Measurements from ENCODE around the gene GPR146.

The GPR146 gene

DNA sequence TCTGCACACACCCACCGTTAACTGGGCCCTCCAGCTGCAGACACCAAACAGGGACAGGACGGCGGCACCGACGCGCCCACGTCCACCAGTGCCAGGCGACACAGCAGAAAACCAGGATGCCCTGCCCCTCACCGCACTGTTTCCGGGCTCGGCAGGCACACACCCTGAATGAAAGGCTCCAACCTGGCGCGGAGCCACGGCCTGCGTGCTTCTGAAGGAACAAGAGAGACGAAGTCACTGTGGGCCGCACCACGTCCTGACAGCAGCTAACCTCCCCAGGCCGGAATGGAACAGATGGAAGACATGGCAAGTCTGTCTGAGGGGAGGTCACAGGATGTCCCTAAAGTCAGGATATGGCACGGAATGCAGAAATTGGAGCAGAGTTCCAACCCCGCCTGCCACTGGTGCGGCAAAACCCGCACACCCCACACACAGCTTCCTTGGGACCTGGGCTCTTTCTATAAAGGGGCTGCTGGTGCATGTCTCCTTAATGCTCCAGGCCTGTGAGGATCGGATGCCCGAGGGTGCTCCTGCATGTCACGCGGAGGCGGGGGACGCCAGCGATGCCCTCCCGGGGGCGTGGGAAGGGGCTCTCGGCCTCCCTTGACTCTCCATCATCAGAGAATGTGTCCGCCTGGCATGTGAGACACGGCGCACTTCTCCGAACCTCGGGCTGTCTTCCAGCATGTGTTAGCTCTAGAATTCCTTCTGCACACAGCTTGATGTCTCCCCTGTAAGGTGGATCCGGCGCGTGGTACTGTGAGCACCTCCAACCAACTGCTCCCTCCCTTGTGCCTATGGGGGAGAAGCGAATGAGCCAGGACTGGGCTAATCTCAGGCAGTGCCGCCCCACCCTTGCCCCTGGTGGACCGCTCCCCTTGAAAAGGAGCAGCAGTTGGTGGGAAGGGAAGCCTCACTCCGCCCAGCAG, 39.6 kb downstream of the GPR146 start:
- TF ChIP-seq, protein P1, sequence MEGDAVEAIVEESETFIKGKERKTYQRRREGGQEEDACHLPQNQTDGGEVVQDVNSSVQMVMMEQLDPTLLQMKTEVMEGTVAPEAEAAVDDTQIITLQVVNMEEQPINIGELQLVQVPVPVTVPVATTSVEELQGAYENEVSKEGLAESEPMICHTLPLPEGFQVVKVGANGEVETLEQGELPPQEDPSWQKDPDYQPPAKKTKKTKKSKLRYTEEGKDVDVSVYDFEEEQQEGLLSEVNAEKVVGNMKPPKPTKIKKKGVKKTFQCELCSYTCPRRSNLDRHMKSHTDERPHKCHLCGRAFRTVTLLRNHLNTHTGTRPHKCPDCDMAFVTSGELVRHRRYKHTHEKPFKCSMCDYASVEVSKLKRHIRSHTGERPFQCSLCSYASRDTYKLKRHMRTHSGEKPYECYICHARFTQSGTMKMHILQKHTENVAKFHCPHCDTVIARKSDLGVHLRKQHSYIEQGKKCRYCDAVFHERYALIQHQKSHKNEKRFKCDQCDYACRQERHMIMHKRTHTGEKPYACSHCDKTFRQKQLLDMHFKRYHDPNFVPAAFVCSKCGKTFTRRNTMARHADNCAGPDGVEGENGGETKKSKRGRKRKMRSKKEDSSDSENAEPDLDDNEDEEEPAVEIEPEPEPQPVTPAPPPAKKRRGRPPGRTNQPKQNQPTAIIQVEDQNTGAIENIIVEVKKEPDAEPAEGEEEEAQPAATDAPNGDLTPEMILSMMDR (IDR thresholded peaks at IDR 0.05; ENCODE audit: low read depth, low read length): no peak
- no peak overlapping the region for H3K4me3 ChIP-seq (ENCODE audit: low read depth, low read length)

DNA sequence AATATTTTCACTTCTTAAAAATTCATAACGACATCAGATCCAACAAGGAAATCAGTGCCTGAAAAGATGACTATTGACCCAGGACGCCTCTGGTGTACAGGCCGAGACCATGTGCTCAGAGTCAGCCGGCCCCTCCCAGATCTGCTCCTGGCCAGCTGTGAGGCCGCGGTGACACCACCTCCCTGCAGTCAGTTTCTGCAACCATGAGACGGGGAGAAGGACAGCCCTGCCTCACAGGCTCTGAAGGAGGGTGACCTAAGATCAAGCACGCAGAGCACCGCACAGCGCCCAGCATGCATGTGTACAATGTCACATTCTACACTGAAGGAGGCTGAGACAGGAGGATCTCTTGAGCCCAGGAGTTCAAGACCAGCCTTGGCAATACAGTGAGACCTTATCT, 40.9 kb downstream of the GPR146 start:
- no peak overlapping the region for H3K4me3 ChIP-seq (ENCODE audit: low read depth, low read length)
- TF ChIP-seq, protein P1 (IDR thresholded peaks at IDR 0.05; ENCODE audit: low read depth, low read length): no peak

DNA sequence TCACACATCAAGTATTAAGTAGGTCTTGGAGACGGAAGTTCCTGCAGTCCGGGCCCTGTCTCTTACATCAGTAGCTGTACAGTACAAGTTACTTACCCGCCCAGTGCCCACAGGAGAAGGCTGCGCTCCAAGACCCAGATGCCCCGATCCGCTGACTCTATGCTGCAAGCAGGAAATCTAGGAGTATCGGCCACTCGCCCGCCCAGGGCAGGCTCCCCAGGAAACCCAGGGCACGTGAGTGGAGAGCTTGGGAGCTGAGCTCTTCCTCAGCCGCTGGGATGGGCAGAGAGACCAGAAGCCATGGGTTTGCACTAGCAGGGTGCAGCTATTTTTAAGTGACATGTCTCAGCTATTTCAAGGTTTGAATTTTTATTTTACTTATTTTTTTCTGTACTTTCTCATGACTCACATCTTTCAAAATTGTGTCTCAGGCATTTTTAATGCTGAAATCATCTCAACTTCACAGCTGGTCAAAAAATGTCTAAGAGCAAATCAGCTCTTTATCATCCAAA, 41.6 kb downstream of the GPR146 start:
- no peak overlapping the region for H3K4me3 ChIP-seq (ENCODE audit: low read depth, low read length)
- TF ChIP-seq, protein P1 (IDR thresholded peaks at IDR 0.05; ENCODE audit: low read depth, low read length): no peak

DNA sequence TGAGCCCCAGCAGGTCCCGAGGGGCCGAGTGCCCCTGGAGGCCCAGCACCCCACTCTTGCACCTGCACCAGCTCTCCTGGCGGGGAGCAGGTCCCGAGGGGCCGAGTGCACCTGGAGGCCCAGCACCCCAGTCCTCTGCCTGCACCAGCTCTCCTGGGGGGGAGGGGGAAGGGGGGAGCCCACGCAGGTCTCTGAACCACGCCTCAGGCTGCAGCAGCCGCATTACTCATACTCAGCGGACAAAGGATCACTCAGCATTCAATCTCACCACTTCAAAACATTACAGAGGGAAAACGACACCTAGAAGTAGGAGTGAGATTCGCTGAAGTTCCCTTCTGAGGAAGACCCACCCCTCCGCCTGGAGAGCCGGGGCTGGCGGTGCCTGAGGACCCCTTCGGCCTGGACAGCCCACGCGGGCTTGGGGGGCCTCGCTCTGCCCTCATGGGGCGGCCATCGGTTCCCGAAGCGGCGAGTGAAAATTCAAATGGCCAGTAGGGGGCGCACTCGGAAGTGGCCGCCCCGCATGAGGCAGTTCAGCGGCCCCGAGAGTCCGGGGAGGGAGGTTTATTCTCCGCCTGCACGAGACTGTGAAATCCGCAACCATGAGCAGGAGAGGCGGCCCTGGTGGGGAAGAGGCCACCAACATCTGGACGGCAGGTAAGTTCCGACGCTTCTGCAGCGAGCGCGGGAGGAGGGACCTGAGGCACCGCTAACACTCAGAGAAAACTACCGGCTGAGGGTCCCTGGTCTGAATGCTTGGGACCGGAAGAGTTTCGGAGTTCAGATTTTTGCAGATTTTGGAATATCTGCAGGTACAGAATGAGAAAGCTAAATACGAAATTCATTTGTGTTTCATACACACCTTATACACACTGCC, 42.5 kb downstream of the GPR146 start:
- H3K4me3 ChIP-seq (ENCODE audit: low read depth, low read length): peak overlapping the region; percentile 55
- TF ChIP-seq, protein P1 (IDR thresholded peaks at IDR 0.05; ENCODE audit: low read depth, low read length): peak; percentile 66

DNA sequence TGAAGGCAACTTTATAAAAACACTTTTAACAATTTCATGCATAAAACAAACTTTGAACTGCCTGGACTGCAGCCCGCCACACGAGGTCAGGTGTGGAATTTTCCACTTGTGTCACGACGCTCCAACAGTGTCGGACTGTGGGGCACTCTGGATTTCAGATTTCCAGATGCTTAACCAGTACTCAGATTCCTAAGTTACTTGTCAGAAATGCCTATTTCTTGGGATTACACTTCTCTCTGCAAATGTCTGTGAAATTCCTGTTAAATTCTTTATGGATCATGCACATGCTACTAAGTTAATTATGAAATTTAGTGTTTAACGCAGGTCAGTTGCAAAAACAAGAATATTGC, 43.1 kb downstream of the GPR146 start:
- TF ChIP-seq, protein P1 (IDR thresholded peaks at IDR 0.05; ENCODE audit: low read depth, low read length): no peak
- peak overlapping the region; percentile 55 for H3K4me3 ChIP-seq (ENCODE audit: low read depth, low read length)

DNA sequence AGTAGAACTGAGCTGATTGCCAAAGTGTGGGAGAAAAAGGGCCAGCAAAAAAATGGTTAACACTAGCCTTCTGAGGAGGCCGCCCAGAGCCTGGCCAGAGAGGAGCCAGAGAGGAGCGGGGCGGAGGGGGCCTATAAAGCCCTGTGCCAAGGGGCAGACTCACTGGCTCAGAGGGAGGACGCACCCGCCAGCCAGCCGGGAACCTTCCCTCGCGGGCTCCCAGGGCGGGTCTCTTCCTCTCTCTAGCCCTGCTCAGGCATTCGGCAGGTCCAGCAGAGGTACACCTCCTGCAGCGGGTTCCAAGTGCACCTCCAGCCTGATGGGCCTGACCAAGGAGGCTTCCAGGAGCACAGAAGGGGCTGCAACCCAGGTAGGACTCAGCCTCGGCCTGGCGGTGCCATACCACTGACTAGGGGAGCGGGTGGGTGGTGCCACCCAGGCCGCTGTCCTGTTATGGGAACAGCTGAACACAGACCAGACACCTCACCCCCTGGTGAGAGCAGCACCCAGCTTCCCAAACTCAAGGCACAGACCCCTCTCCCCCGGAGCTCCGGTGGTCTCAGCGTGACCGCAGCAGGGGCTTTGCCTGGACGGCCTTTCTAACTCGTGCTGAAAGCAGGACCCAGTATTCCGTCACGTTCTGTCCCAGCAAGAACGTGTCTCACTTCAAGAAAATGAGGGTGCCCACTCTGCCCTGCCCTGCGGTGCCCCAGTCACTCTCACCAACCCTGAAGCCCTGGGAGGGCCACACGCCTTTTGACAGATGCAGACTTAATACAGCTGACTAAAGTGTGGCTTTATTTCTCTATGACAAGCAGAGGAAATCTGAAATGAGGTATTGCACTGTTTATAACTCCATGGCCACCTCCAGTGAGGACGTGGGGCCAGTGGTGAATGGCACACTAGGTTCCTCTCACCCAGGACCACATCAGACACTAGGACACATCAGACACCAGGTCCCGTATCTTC, 43.9 kb downstream of the GPR146 start, which contains the start of gene GPER1:
GPER1 (plus strand) TSS at position 162 of the 969 bp plus-strand sequence. CDS start 3,616 bp downstream, outside the sequence.
- H3K4me3 ChIP-seq (ENCODE audit: low read depth, low read length): peak within 1 kb of the TSS; percentile 55
- TF ChIP-seq, protein P1 (IDR thresholded peaks at IDR 0.05; ENCODE audit: low read depth, low read length): no peak

All from WI38 (cell line).